Measurements from ENCODE around the gene MUC20.

- TF ChIP-seq CTCF (IDR thresholded peaks at IDR 0.05; ENCODE audit: control extremely low read depth in 1 of 3, insufficient read depth in 1 of 3, low read depth in 1 of 3, low read length in 3 of 3), result no peak
- TF ChIP-seq SUZ12 (IDR thresholded peaks at IDR 0.05; ENCODE audit: low read length), result no peak
- TF ChIP-seq SRF (IDR thresholded peaks at IDR 0.05; ENCODE audit: low read depth, low read length), result no peak
- TF ChIP-seq FOSL1 (IDR thresholded peaks at IDR 0.05; ENCODE audit: insufficient read depth, low read depth, low read length), result no peak
- no peak for TF ChIP-seq EZH2 (IDR thresholded peaks at IDR 0.05; ENCODE audit: low read depth, low read length, severe bottlenecking)
- TF ChIP-seq TEAD4 (IDR thresholded peaks at IDR 0.05; ENCODE audit: low read depth, low read length), result no peak
- no peak for TF ChIP-seq POLR2AphosphoS5 (IDR thresholded peaks at IDR 0.05; ENCODE audit: low read depth, low read length)
- TF ChIP-seq EGR1 (IDR thresholded peaks at IDR 0.05; ENCODE audit: borderline replicate concordance, low read depth, low read length), result no peak
These were observed 28.5 kb upstream of the MUC20 start for GRCh38 chr3:195692354-195692685.

Data from H1 (cell line).